Measurements from ENCODE around the gene PRR35. TPM values are rescaled to one million over a fixed set of nuclear protein-coding genes. Genes with fewer than 3 reads are reported as not detected.

The PRR35 gene
- polyA plus RNA-seq, 3 donors: not detected

DNA sequence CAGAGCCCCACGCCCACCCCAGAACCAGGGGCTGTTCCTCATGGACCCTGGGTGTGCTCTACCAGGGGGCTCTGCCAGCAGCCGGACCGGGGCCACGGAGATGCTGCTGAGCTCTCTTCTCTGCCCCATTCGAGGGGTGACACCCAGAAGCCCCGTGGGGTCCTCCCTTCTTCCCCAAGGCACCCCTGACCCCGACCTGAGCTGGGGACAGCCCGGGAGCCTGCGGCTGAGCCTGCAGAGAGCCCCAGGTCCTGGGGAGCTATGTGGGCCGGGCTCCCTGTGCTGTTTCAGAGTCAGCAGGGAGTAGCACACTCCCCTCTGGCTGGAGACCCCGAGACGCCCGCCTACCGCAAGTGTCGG lies 1.2 kb upstream of the PRR35 start:
- Histone ChIP-seq H3K27ac (ENCODE audit: low read depth in 1 of 2, low read length in 2 of 2) (no peak overlapping the region), H3K4me2 (replicated peaks; ENCODE audit: extremely low read depth, low read length, poor library complexity, severe bottlenecking) (no peak overlapping the region), H3K27me3 (ENCODE audit: control insufficient read depth in 2 of 2, insufficient read depth in 2 of 2, low read length in 2 of 2) (peaks cover 7 to 31% of the 10 kb centered on the region in 2 donors), H3K9ac (ENCODE audit: insufficient read depth, low read length, poor library complexity, severe bottlenecking) (no peak overlapping the region), H2AFZ (ENCODE audit: insufficient read depth, low read depth, low read length, poor library complexity, severe bottlenecking) (no peak overlapping the region), H4K20me1 (ENCODE audit: insufficient read depth, low read length) (no peaks in the 10 kb centered on the region), H3K79me2 (ENCODE audit: insufficient read depth, low read length) (no peaks in the 10 kb centered on the region), H3K4me3 (replicated peaks in 1 of 3; ENCODE audit: low read depth in 2 of 3, low read length in 3 of 3) (no peak overlapping the region), H3K4me1 (ENCODE audit: control insufficient read depth in 1 of 2, insufficient read depth in 2 of 2, low read length in 2 of 2) (no peaks in the 10 kb centered on the region), H3K9me3 (replicated peaks in 1 of 2; ENCODE audit: control insufficient read depth in 1 of 2, insufficient read depth in 1 of 2, low read length in 2 of 2) (no peaks in the 10 kb centered on the region), H3K36me3 (replicated peaks in 1 of 2; ENCODE audit: control insufficient read depth in 1 of 2, insufficient read depth in 2 of 2, low read length in 2 of 2) (peaks cover 0 to 4% of the 10 kb centered on the region in 2 donors)
- TF ChIP-seq, protein P1, sequence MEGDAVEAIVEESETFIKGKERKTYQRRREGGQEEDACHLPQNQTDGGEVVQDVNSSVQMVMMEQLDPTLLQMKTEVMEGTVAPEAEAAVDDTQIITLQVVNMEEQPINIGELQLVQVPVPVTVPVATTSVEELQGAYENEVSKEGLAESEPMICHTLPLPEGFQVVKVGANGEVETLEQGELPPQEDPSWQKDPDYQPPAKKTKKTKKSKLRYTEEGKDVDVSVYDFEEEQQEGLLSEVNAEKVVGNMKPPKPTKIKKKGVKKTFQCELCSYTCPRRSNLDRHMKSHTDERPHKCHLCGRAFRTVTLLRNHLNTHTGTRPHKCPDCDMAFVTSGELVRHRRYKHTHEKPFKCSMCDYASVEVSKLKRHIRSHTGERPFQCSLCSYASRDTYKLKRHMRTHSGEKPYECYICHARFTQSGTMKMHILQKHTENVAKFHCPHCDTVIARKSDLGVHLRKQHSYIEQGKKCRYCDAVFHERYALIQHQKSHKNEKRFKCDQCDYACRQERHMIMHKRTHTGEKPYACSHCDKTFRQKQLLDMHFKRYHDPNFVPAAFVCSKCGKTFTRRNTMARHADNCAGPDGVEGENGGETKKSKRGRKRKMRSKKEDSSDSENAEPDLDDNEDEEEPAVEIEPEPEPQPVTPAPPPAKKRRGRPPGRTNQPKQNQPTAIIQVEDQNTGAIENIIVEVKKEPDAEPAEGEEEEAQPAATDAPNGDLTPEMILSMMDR (IDR thresholded peaks at IDR 0.05): no peak
- Mint-ChIP-seq H3K4me3 (no peak overlapping the region), H3K9me3 (peaks cover 0 to 3% (median 1%) of the 10 kb centered on the region in 7 donors), H3K27ac (no peak overlapping the region), H3K27me3 (ENCODE audit: low read depth in 3 of 3) (peaks cover 25 to 46% (median 45%) of the 10 kb centered on the region in 3 donors), H3K36me3 (peaks cover 2 to 3% of the 10 kb centered on the region in 2 donors), H3K4me1 (no peaks in the 10 kb centered on the region)
- WGBS (ENCODE audit: insufficient coverage): 94% methylated on average over 15 of the region's 15 CpGs
- intact Hi-C loops (cut with micrococcal nuclease): no loop called here
- DNase-seq: no peak

DNA sequence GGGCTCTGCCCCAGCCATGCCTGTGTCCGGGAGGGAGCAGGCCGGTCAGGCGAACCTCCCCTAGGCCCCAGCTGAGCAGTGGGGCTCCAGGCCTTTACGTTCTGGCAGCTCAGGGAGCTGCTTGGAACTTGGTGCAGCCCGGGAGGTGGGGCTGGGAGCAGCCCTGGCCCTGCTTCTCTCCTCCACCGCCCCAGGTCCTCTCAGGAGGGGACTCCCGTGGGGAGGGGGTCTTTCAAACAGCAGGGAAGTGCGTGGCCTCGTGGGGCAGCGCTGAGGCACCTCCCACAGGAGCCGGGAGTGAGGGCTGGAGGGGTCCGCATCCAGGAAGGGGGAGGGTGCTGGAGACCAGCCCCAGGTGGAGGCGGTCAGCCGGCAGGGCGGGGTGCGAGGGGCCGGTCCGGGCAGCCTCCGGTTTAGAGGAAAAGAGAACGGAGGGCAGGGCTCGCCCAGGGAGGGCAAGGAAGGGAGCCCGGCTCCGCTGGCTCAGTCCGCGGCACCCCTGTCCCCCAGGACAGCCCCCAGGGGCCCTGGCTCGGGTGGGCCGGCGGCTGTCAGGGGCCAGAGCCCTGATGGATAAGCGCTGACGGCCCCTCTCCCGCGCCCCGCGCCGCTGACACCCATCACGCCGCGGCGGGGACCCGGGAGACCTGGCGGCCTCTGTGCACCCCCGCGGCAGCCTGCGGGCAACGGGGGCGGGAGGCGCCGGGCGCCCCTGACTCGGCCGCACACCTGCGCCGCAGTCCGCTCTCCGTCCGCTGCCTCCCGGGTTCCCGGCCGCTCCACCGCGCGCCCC lies 587 bp upstream of the PRR35 start:
- H3K27me3 ChIP-seq (ENCODE audit: control insufficient read depth in 2 of 2, insufficient read depth in 2 of 2, low read length in 2 of 2): peaks cover 7 to 31% of the 10 kb centered on the region in 2 donors
- H4K20me1 ChIP-seq (ENCODE audit: insufficient read depth, low read length): no peaks in the 10 kb centered on the region
- Mint-ChIP-seq H3K27me3 (ENCODE audit: low read depth in 3 of 3) (peaks cover 25 to 47% (median 45%) of the 10 kb centered on the region in 3 donors), H3K9me3 (peaks cover 0 to 3% (median 1%) of the 10 kb centered on the region in 7 donors), H3K4me1 (no peaks in the 10 kb centered on the region), H3K36me3 (no peaks in the 10 kb centered on the region), H3K27ac (no peak overlapping the region), H3K4me3 (peak overlapping the region in 1 of 2 donors; percentile 35)
- no peak overlapping the region for H3K4me3 ChIP-seq (replicated peaks in 1 of 3; ENCODE audit: low read depth in 2 of 3, low read length in 3 of 3)
- DNase-seq: no peak
- intact Hi-C loops (cut with micrococcal nuclease): no loop called here
- no peaks in the 10 kb centered on the region for H3K4me1 ChIP-seq (ENCODE audit: control insufficient read depth in 1 of 2, insufficient read depth in 2 of 2, low read length in 2 of 2)
- H2AFZ ChIP-seq (ENCODE audit: insufficient read depth, low read depth, low read length, poor library complexity, severe bottlenecking): no peak overlapping the region
- no peak overlapping the region for H3K4me2 ChIP-seq (replicated peaks; ENCODE audit: extremely low read depth, low read length, poor library complexity, severe bottlenecking)
- H3K9ac ChIP-seq (ENCODE audit: insufficient read depth, low read length, poor library complexity, severe bottlenecking): no peak overlapping the region
- H3K9me3 ChIP-seq (replicated peaks in 1 of 2; ENCODE audit: control insufficient read depth in 1 of 2, insufficient read depth in 1 of 2, low read length in 2 of 2): no peaks in the 10 kb centered on the region
- H3K79me2 ChIP-seq (ENCODE audit: insufficient read depth, low read length): no peaks in the 10 kb centered on the region
- TF ChIP-seq, protein P1 (IDR thresholded peaks at IDR 0.05): no peak
- H3K27ac ChIP-seq (ENCODE audit: low read depth in 1 of 2, low read length in 2 of 2): no peak overlapping the region
- WGBS (ENCODE audit: insufficient coverage): 11% methylated on average over 59 of the region's 62 CpGs
- no peaks in the 10 kb centered on the region for H3K36me3 ChIP-seq (replicated peaks in 1 of 2; ENCODE audit: control insufficient read depth in 1 of 2, insufficient read depth in 2 of 2, low read length in 2 of 2)
